Measurements from ENCODE around the gene CRPPA. TPM values are rescaled to one million over a fixed set of nuclear protein-coding genes. Genes with fewer than 3 reads are reported as not detected.
"Not testable (repeated sequence)": the region's sequence is repeated elsewhere in the genome, so short reads cannot be mapped to it uniquely, and the experiment has no call there.

CRPPA gene
- total RNA-seq: 1 to 10 TPM; 1.0 to 2.6 (median 1.7) TPM

DNA sequence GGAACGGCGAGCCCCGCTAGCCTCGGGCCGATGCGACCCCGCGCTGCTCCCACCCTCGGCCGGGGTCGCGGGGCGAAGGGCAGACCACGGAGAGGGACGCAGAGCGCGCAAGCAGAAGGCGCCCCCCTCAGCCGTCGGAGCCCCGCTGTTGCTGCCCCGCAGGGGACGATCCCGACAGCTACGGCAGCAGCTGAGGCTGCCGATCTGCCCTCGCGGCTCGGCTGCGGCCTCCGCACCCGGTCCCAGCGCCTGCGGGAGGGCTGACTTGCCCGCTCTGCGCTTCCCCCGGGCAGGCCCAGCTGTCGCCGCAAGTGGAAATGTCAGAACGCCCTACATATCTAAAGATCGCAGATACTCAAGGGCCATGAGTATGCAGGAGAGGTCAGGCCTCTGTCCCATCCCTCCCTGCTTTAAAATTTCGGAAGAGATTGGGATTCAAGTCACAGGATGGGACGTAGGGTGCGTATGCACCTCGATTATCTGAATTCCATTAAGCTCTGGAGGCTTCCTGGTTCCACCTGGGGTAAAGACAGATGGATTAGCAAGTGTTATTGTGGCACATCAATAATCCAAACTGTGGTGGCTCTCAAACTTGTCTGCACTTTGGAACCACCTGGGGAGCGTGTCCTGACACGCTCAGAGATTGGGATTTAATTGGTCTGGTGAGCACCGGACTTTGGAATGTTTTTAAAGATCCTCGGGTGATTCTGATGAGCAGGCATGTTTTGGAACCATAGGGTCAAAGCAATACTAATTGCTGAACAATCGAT, at the start of gene CRPPA:
CRPPA (minus strand) TSS at position 206 of the 770 bp plus-strand sequence. CDS start 216 bp downstream, outside the sequence.
- peak within 1 kb of the TSS; percentile 38 to 71 (median 40) for H3K4me3 ChIP-seq
- in situ Hi-C loops (cut with MboI; ENCODE audit: low pct_unique_long_range_greater_than_20kb in 2 of 9, low sequenced_read_pairs in 9 of 9, unreplicated experiment in 9 of 9): no loop called here
- ATAC-seq (replicated peaks in 6 of 8): peak; percentile 50 to 62 (median 56)
- 9 to 81% (median 50%) methylated on average over 2 to 15 of the region's 50 CpGs for WGBS, 10 experiments
- H3K4me1 ChIP-seq (replicated peaks in 1 of 2): peaks cover 5 to 9% of the 10 kb centered on the region in 2 donors
- H3K27ac ChIP-seq: peak within 1 kb of the TSS; percentile 86 to 89

DNA sequence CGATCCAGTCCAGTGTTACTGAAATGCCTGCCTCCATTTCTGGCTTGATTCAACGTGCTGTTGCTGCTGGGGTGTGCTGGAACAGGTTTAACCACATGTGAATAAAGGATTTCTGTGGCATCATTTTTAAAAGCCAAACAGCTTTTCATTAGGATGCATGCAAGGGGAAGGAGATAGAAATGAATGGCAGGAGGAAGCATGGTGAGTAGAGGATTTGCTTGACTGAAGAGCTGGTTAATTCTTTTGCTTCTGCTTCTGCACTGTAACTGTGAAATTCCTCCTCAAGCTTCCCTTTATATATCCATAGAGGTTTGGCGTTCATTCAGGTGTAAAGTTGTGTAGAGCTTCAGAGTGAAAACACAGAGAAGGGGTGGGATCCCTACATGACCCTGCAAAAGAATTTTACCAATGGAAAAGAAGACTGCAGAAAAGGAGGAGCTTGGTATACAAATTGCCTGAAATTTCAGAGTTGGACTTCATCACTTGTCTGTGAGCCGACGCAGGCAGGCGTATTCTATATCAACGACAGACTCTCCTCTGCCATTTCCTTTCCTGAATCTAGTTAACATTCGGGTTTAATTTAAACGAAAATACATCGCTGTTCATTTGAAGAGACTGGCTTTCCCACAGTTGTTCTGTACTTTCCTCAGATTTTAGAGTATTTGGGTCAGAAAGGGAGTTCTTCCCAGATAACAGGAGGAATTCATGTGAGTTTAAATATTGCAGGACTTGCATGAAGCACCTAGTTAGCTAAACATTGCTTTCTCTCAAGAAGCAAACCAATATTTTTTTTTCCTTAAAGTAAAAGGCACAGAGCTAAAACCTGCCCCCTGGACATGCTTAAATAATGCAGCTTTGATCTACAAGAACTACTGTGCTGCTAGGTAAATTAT, 44.4 kb upstream of the CRPPA start, which contains the start of gene SOSTDC1:
SOSTDC1 (minus strand) TSS at position 270 of the 893 bp plus-strand sequence; CDS start at position 200, 70 bp downstream.
- peak; percentile 24 to 82 (median 72) for ATAC-seq (replicated peaks in 6 of 8)
- Histone ChIP-seq H3K4me3 (peak within 1 kb of the TSS; percentile 7 to 33 (median 29)), H3K4me1 (replicated peaks in 1 of 2) (peaks cover 8 to 20% of the 10 kb centered on the region in 2 donors), H3K27ac (peak within 1 kb of the TSS in 1 of 2 donors; percentile 41)
- in situ Hi-C loops (cut with MboI; ENCODE audit: low pct_unique_long_range_greater_than_20kb in 2 of 9, low sequenced_read_pairs in 9 of 9, unreplicated experiment in 9 of 9): loop anchor here in 1 of 9 experiments (25.0 kb wide), 1 partner anchor 97 kb away; no protein-coding TSS in a partner anchor
- 0 to 40% (median 7%) methylated on average over 1 to 9 of the region's 10 CpGs; no CpG with 5 or more reads in 1 of the 10 experiments for WGBS, 10 experiments

- no peak overlapping the region for H3K27ac ChIP-seq
- WGBS, 10 experiments: 35 to 76% (median 42%) methylated on average over 5 to 10 of the region's 10 CpGs
- ATAC-seq (replicated peaks in 6 of 8): peak in 1 of 8 experiments; percentile 74
- H3K4me3 ChIP-seq: peak overlapping the region in 2 of 5 donors; percentile 3 to 11
- in situ Hi-C loops (cut with MboI; ENCODE audit: low pct_unique_long_range_greater_than_20kb in 2 of 9, low sequenced_read_pairs in 9 of 9, unreplicated experiment in 9 of 9): loop anchor here in 1 of 9 experiments (25.0 kb wide), 1 partner anchor 98 kb away; no protein-coding TSS in a partner anchor
- peaks cover 8 to 20% of the 10 kb centered on the region in 2 donors for H3K4me1 ChIP-seq (replicated peaks in 1 of 2)
These were observed 42.8 kb upstream of the CRPPA start for GRCh38 chr7:16463949-16464715.

DNA sequence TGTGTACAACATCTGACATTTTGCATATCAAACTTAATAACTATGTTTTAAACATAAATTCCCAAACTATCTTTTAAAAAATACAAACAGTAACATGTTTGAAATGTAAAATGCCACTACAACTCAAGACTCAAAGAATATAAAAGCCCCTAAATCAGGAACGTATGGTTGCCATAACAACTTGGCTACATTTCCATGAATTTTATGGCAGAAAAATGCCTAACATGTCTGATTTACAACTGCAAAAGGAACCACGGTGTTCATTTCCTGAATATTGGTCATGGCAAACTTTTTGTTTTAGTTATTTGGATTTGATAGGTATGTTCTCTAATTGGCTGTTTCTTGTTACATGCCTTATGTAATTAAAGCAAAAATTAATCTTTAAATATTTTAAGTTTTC, 42.2 kb upstream of the CRPPA start:
- in situ Hi-C loops (cut with MboI; ENCODE audit: low pct_unique_long_range_greater_than_20kb in 2 of 9, low sequenced_read_pairs in 9 of 9, unreplicated experiment in 9 of 9): loop anchor here in 1 of 9 experiments (25.0 kb wide), 1 partner anchor 99 kb away; no protein-coding TSS in a partner anchor
- peak in 1 of 8 experiments; percentile 48 for ATAC-seq (replicated peaks in 6 of 8)
- Histone ChIP-seq H3K4me3 (no peak overlapping the region), H3K27ac (no peak overlapping the region), H3K4me1 (replicated peaks in 1 of 2) (peaks cover 8 to 20% of the 10 kb centered on the region in 2 donors)
- 0 to 25% (median 4%) methylated on average over 1 to 2 of the region's 2 CpGs; no CpG with 5 or more reads in 2 of the 10 experiments for WGBS, 10 experiments

DNA sequence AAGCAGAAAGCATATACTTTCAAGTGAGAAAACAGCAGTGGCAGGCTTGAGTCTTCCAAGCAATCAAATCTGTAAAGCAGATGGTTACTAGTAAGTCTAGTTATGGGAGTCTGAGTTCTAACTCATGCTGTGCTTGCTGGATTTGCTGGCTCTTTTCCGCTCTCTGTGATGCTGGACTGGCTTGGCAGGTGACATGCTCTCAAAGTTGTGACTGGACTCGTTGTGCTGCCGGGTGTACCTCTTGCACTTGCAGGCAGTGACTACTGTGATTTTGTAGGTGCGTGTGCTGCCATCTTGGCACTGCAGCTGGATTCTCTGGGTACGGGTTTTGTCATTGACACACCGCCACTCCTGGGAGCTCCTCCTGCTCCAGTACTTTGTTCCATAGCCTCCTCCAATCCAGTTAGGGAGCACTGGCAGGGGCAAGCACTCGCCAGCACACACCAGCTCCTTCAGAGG, 41.1 kb upstream of the CRPPA start:
- in situ Hi-C loops (cut with MboI; ENCODE audit: low pct_unique_long_range_greater_than_20kb in 2 of 9, low sequenced_read_pairs in 9 of 9, unreplicated experiment in 9 of 9): loop anchor here in 1 of 9 experiments (25.0 kb wide), 1 partner anchor 100 kb away; no protein-coding TSS in a partner anchor
- WGBS, 10 experiments: 59 to 100% (median 83%) methylated on average over 1 to 6 of the region's 7 CpGs; no CpG with 5 or more reads in 2 of the 10 experiments

GRCh38 chr7:16460789-16461493, 39.6 kb upstream of the CRPPA start:
- in situ Hi-C loops (cut with MboI; ENCODE audit: low pct_unique_long_range_greater_than_20kb in 2 of 9, low sequenced_read_pairs in 9 of 9, unreplicated experiment in 9 of 9): loop anchor here in 1 of 9 experiments (25.0 kb wide), 1 partner anchor 101 kb away; no protein-coding TSS in a partner anchor
- 19 to 100% (median 89%) methylated on average over 1 to 2 of the region's 2 CpGs for WGBS, 10 experiments
- ATAC-seq (replicated peaks in 6 of 8): peak in 2 of 8 experiments; percentile 58 to 76
- Histone ChIP-seq H3K4me1 (replicated peaks in 1 of 2) (peaks cover 6 to 16% of the 10 kb centered on the region in 2 donors), H3K4me3 (no peak overlapping the region), H3K27ac (no peak overlapping the region)

More for the DNA sequence above, 41.1 kb upstream of the CRPPA start:
- Histone ChIP-seq H3K4me1 (replicated peaks in 1 of 2) (peaks cover 8 to 20% of the 10 kb centered on the region in 2 donors), H3K4me3 (no peak overlapping the region), H3K27ac (no peak overlapping the region)
- ATAC-seq (replicated peaks in 6 of 8): peak in 1 of 8 experiments; percentile 21

- not testable (repeated sequence) for ATAC-seq (replicated peaks in 6 of 8); H3K27ac ChIP-seq; H3K4me3 ChIP-seq; H3K4me1 ChIP-seq (replicated peaks in 1 of 2)
- in situ Hi-C loops (cut with MboI; ENCODE audit: low pct_unique_long_range_greater_than_20kb in 2 of 9, low sequenced_read_pairs in 9 of 9, unreplicated experiment in 9 of 9): loop anchor here in 1 of 9 experiments (25.0 kb wide), 1 partner anchor 106 kb away; no protein-coding TSS in a partner anchor
- WGBS, 10 experiments: 100% methylated on average over 1 of the region's 1 CpG; no CpG with 5 or more reads in 9 of the 10 experiments
These were observed 35.0 kb upstream of the CRPPA start for GRCh38 chr7:16456303-16456702.

DNA sequence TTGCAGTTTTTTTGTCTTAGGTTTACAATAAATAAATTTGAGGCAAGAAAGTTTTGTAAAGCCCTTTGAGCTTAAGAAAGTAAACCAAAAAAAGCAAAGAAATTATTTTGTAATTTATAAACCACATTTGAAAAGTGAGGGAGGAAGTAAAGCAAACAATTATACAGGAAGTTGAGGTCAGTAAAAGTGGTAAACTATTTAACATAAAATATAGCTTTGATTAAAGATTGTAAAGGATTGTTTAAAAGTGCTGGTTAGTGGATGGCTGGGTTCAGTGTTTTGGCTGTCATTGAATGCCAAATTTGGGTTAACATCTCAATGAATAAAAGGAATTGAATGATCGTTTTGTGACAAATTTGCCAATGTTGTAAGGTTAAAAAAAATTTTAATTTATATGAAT, 34.3 kb upstream of the CRPPA start:
- in situ Hi-C loops (cut with MboI; ENCODE audit: low pct_unique_long_range_greater_than_20kb in 2 of 9, low sequenced_read_pairs in 9 of 9, unreplicated experiment in 9 of 9): loop anchor here in 1 of 9 experiments (25.0 kb wide), 1 partner anchor 107 kb away; no protein-coding TSS in a partner anchor
- no peaks in the 10 kb centered on the region for H3K4me1 ChIP-seq (replicated peaks in 1 of 2)
- H3K27ac ChIP-seq: no peak overlapping the region
- ATAC-seq (replicated peaks in 6 of 8): no peak
- 36 to 91% (median 78%) methylated on average over 1 of the region's 1 CpG for WGBS, 10 experiments
- no peak overlapping the region for H3K4me3 ChIP-seq

- ATAC-seq (replicated peaks in 6 of 8): no peak
- in situ Hi-C loops (cut with MboI; ENCODE audit: low pct_unique_long_range_greater_than_20kb in 2 of 9, low sequenced_read_pairs in 9 of 9, unreplicated experiment in 9 of 9): loop anchor here in 1 of 9 experiments (25.0 kb wide), 1 partner anchor 112 kb away; no protein-coding TSS in a partner anchor
- WGBS, 10 experiments: 56 to 100% (median 88%) methylated on average over 1 to 5 of the region's 6 CpGs; no CpG with 5 or more reads in 3 of the 10 experiments
- H3K4me3 ChIP-seq: no peak overlapping the region
- no peak overlapping the region for H3K27ac ChIP-seq
- no peaks in the 10 kb centered on the region for H3K4me1 ChIP-seq (replicated peaks in 1 of 2)
These were observed 29.0 kb upstream of the CRPPA start for GRCh38 chr7:16450366-16450765.

GRCh38 chr7:16447876-16448275, 26.5 kb upstream of the CRPPA start:
- WGBS, 10 experiments: 27 to 100% (median 78%) methylated on average over 1 of the region's 1 CpG
- no peak for ATAC-seq (replicated peaks in 6 of 8)
- in situ Hi-C loops (cut with MboI; ENCODE audit: low pct_unique_long_range_greater_than_20kb in 2 of 9, low sequenced_read_pairs in 9 of 9, unreplicated experiment in 9 of 9): loop anchor here in 1 of 9 experiments (25.0 kb wide), 1 partner anchor 114 kb away; no protein-coding TSS in a partner anchor
- no peak overlapping the region for H3K27ac ChIP-seq
- no peaks in the 10 kb centered on the region for H3K4me1 ChIP-seq (replicated peaks in 1 of 2)
- no peak overlapping the region for H3K4me3 ChIP-seq

GRCh38 chr7:16446508-16446907, 25.2 kb upstream of the CRPPA start:
- no peaks in the 10 kb centered on the region for H3K4me1 ChIP-seq (replicated peaks in 1 of 2)
- WGBS, 10 experiments: 75 to 100% (median 100%) methylated on average over 1 of the region's 1 CpG
- no peak overlapping the region for H3K27ac ChIP-seq
- H3K4me3 ChIP-seq: no peak overlapping the region
- in situ Hi-C loops (cut with MboI; ENCODE audit: low pct_unique_long_range_greater_than_20kb in 2 of 9, low sequenced_read_pairs in 9 of 9, unreplicated experiment in 9 of 9): loop anchor here in 1 of 9 experiments (25.0 kb wide), 1 partner anchor 116 kb away; no protein-coding TSS in a partner anchor
- no peak for ATAC-seq (replicated peaks in 6 of 8)
